B cell (primary cell): ENCODE data around the gene CDC42BPB.

Source experiments
- EZH2 ChIP-seq: IDR thresholded peaks from 2 replicates; pipeline ENCODE4 v1.6.1; 2012; ENCODE audit warnings: borderline replicate concordance, low read depth, mild to moderate bottlenecking, moderate library complexity, low read length; ENCODE audit not compliant: insufficient read depth, poor library complexity, severe bottlenecking
- TF ChIP-seq, protein P1 (sequence below): fragments of 200-600 bp; IDR thresholded peaks from one replicate; pipeline ENCODE4 v1.8.0; 2022; ENCODE audit warnings: antibody characterized with exemption, mild to moderate bottlenecking

- TF ChIP-seq, protein P1, sequence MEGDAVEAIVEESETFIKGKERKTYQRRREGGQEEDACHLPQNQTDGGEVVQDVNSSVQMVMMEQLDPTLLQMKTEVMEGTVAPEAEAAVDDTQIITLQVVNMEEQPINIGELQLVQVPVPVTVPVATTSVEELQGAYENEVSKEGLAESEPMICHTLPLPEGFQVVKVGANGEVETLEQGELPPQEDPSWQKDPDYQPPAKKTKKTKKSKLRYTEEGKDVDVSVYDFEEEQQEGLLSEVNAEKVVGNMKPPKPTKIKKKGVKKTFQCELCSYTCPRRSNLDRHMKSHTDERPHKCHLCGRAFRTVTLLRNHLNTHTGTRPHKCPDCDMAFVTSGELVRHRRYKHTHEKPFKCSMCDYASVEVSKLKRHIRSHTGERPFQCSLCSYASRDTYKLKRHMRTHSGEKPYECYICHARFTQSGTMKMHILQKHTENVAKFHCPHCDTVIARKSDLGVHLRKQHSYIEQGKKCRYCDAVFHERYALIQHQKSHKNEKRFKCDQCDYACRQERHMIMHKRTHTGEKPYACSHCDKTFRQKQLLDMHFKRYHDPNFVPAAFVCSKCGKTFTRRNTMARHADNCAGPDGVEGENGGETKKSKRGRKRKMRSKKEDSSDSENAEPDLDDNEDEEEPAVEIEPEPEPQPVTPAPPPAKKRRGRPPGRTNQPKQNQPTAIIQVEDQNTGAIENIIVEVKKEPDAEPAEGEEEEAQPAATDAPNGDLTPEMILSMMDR, result no peak
- TF ChIP-seq EZH2, result no peak
These were observed 35.2 kb downstream of the CDC42BPB start for GRCh38 chr14:103022002-103022684.
